HEK293 (cell line): ENCODE results near the gene ERBB4.

Source experiments
- CTCF ChIA-PET: fragments of 350-600 bp; formaldehyde crosslinking; extraction: SDS; loops from one replicate; lab custom pipeline; 2021; ENCODE audit warnings: antibody characterized with exemption; lab: Yijun Ruan, JAX
- POLR2A ChIA-PET: fragments of 300-600 bp; formaldehyde crosslinking; extraction: SDS; loops from one replicate; lab custom pipeline; 2020; ENCODE audit warnings: antibody characterized with exemption, inconsistent platforms; lab: Yijun Ruan, JAX
- H3K27ac ChIP-seq: fragments of 200-500 bp; sonication (Bioruptor generic); 2 replicates; pipeline ENCODE4 v1.5.1; 2014; ENCODE audit warnings: low read depth, low read length, control low read depth, inconsistent platforms; ENCODE audit errors: extremely low read depth
- H3K36me3 ChIP-seq, 2 experiments: fragments of 200-500 bp in 1 of 2; sonication (Bioruptor generic) in 1 of 2; 1 replicate in 1 of 2; 2 replicates in 1 of 2; pipeline ENCODE4 v1.5.1; 2014 to 2017; ENCODE audit warnings: inconsistent platforms in 2 of 2, low read length in 2 of 2; ENCODE audit not compliant: control insufficient read depth in 2 of 2, insufficient read depth in 1 of 2
- H3K4me1 ChIP-seq: fragments of 200-500 bp; sonication (Bioruptor generic); 2 replicates; pipeline ENCODE4 v1.5.1; 2014; ENCODE audit warnings: mild to moderate bottlenecking, low read length, inconsistent platforms; ENCODE audit not compliant: control insufficient read depth, insufficient read depth
- H3K4me3 ChIP-seq: 2 replicates; pipeline ENCODE4 v1.5.1; 2011; ENCODE audit warnings: low read depth, mild to moderate bottlenecking, control low read depth, low read length, moderate library complexity
- H3K9me3 ChIP-seq: fragments of 200-500 bp; sonication (Bioruptor generic); 2 replicates; pipeline ENCODE4 v1.5.1; 2014; ENCODE audit warnings: low read depth, low read length, inconsistent platforms; ENCODE audit not compliant: control insufficient read depth, insufficient read depth
- HOXA7 ChIP-seq: sonication (generic); formaldehyde crosslinking; IDR thresholded peaks from 2 replicates; pipeline ENCODE4 v1.8.1; 2022; ENCODE audit warnings: missing genetic modification reagents, borderline replicate concordance
- KLF16 ChIP-seq: fragments of 450-650 bp; formaldehyde crosslinking; IDR thresholded peaks from 2 replicates; pipeline ENCODE4 v1.5.1; 2017; ENCODE audit warnings: missing biosample characterization, missing genetic modification characterization
- KLF7 ChIP-seq: fragments of 450-650 bp; formaldehyde crosslinking; IDR thresholded peaks from 2 replicates; pipeline ENCODE4 v1.5.1; 2016; ENCODE audit warnings: missing biosample characterization, missing genetic modification characterization, borderline replicate concordance
- KLF8 ChIP-seq: fragments of 450-650 bp; formaldehyde crosslinking; IDR thresholded peaks from 2 replicates; pipeline ENCODE4 v1.5.1; 2016; ENCODE audit warnings: missing biosample characterization, missing genetic modification characterization
- OVOL3 ChIP-seq: fragments of 450-650 bp; formaldehyde crosslinking; IDR thresholded peaks from 2 replicates; pipeline ENCODE4 v1.5.1; 2016; ENCODE audit warnings: missing biosample characterization, missing genetic modification characterization
- SP7 ChIP-seq: fragments of 450-650 bp; formaldehyde crosslinking; IDR thresholded peaks from 2 replicates; pipeline ENCODE4 v1.5.1; 2016; ENCODE audit warnings: missing biosample characterization, missing genetic modification characterization
- ZNF10 ChIP-seq: fragments of 450-650 bp; formaldehyde crosslinking; IDR thresholded peaks from 2 replicates; pipeline ENCODE4 v1.5.1; 2017; ENCODE audit warnings: missing biosample characterization, missing genetic modification characterization
- ZNF155 ChIP-seq: fragments of 450-650 bp; formaldehyde crosslinking; IDR thresholded peaks from 2 replicates; pipeline ENCODE4 v1.5.1; 2016; ENCODE audit warnings: missing biosample characterization, missing genetic modification characterization
- ZNF157 ChIP-seq: fragments of 450-650 bp; formaldehyde crosslinking; IDR thresholded peaks from 2 replicates; pipeline ENCODE4 v1.5.1; 2016; ENCODE audit warnings: missing biosample characterization, missing genetic modification characterization
- ZNF2 ChIP-seq: fragments of 450-650 bp; formaldehyde crosslinking; IDR thresholded peaks from 2 replicates; pipeline ENCODE4 v1.5.1; 2016; ENCODE audit warnings: missing biosample characterization, missing genetic modification characterization
- ZNF473 ChIP-seq: fragments of 450-650 bp; formaldehyde crosslinking; IDR thresholded peaks from 2 replicates; pipeline ENCODE4 v1.5.1; 2017; ENCODE audit warnings: missing biosample characterization, missing genetic modification characterization
- ZNF48 ChIP-seq: fragments of 450-650 bp; formaldehyde crosslinking; IDR thresholded peaks from 2 replicates; pipeline ENCODE4 v1.5.1; 2016; ENCODE audit warnings: missing biosample characterization, missing genetic modification characterization
- ZNF521 ChIP-seq: fragments of 450-650 bp; formaldehyde crosslinking; IDR thresholded peaks from 2 replicates; pipeline ENCODE4 v1.5.1; 2017; ENCODE audit warnings: missing biosample characterization, mild to moderate bottlenecking, missing genetic modification characterization
- ZNF571 ChIP-seq: fragments of 450-650 bp; formaldehyde crosslinking; IDR thresholded peaks from 2 replicates; pipeline ENCODE4 v1.5.0; 2017; ENCODE audit warnings: missing biosample characterization, missing genetic modification characterization
- ZNF580 ChIP-seq: fragments of 450-650 bp; formaldehyde crosslinking; IDR thresholded peaks from 2 replicates; pipeline ENCODE4 v1.5.1; 2016; ENCODE audit warnings: missing biosample characterization, missing genetic modification characterization
- ZNF624 ChIP-seq: fragments of 450-650 bp; formaldehyde crosslinking; IDR thresholded peaks from 2 replicates; pipeline ENCODE4 v1.5.1; 2017; ENCODE audit warnings: missing biosample characterization, missing genetic modification characterization
- ZNF658 ChIP-seq: fragments of 450-650 bp; formaldehyde crosslinking; IDR thresholded peaks from 2 replicates; pipeline ENCODE4; 2016; ENCODE audit warnings: missing biosample characterization, missing genetic modification characterization
- ZXDB ChIP-seq: fragments of 450-650 bp; formaldehyde crosslinking; IDR thresholded peaks from 2 replicates; pipeline ENCODE4 v1.5.1; 2016; ENCODE audit warnings: missing biosample characterization, missing genetic modification characterization
- TF ChIP-seq, protein P1 (sequence below): fragments of 450-650 bp; formaldehyde crosslinking; IDR thresholded peaks from 2 replicates; pipeline ENCODE4 v1.5.1; 2017; ENCODE audit warnings: missing biosample characterization, missing genetic modification characterization
- TF ChIP-seq, protein P2 (sequence below): fragments of 450-650 bp; formaldehyde crosslinking; IDR thresholded peaks from 2 replicates; pipeline ENCODE4 v1.5.1; 2016; ENCODE audit warnings: missing biosample characterization, missing genetic modification characterization
- TF ChIP-seq, protein P3 (sequence below): fragments of 450-650 bp; formaldehyde crosslinking; optimal IDR thresholded peaks from 2 replicates; pipeline ENCODE3; 2016; ENCODE audit warnings: missing biosample characterization, mild to moderate bottlenecking, missing genetic modification characterization
- TF ChIP-seq, protein P4 (sequence below): fragments of 450-650 bp; formaldehyde crosslinking; IDR thresholded peaks from 2 replicates; pipeline ENCODE4 v1.5.1; 2016; ENCODE audit warnings: missing biosample characterization, missing genetic modification characterization, low read depth

ERBB4 gene

DNA sequence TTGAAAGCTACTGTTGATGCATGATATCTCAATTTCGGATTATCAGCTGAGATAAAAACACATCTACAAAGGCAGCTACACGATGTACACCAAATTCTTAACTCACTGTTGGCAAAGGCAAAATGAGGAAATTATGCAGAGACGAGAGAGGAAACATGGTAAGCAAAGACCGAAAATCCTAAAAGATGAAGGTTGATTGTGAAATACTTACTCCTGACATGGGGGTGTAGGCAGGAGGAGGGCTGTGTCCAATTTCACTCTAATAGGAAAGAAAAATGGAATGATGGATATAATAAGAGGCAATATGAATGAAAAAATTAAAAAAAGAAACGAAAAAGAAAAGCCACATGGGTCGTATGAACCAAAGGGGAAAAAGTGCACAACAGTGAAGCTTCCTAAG, 1150.9 kb downstream of the ERBB4 start:
- no peak for TF ChIP-seq ZNF521 (tag by site-specific recombination)
- no peak for TF ChIP-seq ZXDB (tag by site-specific recombination)
- no peak for TF ChIP-seq ZNF10 (tag by site-specific recombination)
- TF ChIP-seq ZNF571 (tag by site-specific recombination): no peak
- TF ChIP-seq ZNF2 (tag by site-specific recombination): no peak
- no peak for TF ChIP-seq KLF8 (tag by site-specific recombination)
- TF ChIP-seq KLF16 (tag by site-specific recombination): no peak
- no peak for TF ChIP-seq ZNF580 (tag by site-specific recombination)
- TF ChIP-seq ZNF157: no peak
- no peak for TF ChIP-seq KLF7 (tag by site-specific recombination)
- no peak for TF ChIP-seq SP7 (tag by site-specific recombination)
- TF ChIP-seq ZNF658 (tag by site-specific recombination): no peak
- no peak for TF ChIP-seq ZNF473 (tag by site-specific recombination)
- Histone ChIP-seq H3K4me3 (no peak overlapping the region), H3K27ac (no peak overlapping the region), H3K4me1 (no peaks in the 10 kb centered on the region), H3K9me3 (no peaks in the 10 kb centered on the region), H3K36me3 (no peaks in the 10 kb centered on the region)
- POLR2A ChIA-PET: no interaction called here
- CTCF ChIA-PET: no interaction called here

DNA sequence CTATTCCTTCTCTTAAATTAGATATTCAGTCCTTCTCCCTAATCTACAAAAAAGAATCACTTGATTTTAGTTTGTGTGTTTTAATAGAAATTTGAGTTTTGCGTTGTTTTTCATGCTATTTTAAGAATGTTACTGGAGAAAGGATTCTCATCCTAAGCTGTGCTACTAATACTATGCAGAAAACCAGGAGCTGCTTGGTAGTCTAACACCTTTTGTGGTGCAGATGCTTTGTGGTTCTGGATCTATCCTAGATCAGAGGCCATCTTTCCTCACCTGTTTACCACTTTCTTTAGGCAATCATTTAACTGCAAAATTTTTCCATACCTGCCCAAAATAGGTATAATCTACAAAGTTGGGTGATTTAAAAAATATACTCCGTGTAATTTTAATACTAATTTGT, 1158.6 kb downstream of the ERBB4 start:
- Histone ChIP-seq H3K9me3 (no peaks in the 10 kb centered on the region), H3K27ac (no peak overlapping the region), H3K4me1 (no peaks in the 10 kb centered on the region), H3K4me3 (no peak overlapping the region), H3K36me3 (no peaks in the 10 kb centered on the region)
- ChIA-PET POLR2A (no interaction called here), CTCF (interaction anchor here (0.6 kb wide), 1 partner anchor 286 kb away, joined by 3 read pairs; no protein-coding TSS in a partner anchor)
- TF ChIP-seq OVOL3 (tag by site-specific recombination) (no peak), ZNF155 (no peak), ZNF624 (tag by site-specific recombination) (no peak), HOXA7 (no peak), ZNF48 (no peak)
- TF ChIP-seq, protein P1, sequence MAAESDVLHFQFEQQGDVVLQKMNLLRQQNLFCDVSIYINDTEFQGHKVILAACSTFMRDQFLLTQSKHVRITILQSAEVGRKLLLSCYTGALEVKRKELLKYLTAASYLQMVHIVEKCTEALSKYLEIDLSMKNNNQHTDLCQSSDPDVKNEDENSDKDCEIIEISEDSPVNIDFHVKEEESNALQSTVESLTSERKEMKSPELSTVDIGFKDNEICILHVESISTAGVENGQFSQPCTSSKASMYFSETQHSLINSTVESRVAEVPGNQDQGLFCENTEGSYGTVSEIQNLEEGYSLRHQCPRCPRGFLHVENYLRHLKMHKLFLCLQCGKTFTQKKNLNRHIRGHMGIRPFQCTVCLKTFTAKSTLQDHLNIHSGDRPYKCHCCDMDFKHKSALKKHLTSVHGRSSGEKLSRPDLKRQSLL: no peak
- TF ChIP-seq, protein P2, sequence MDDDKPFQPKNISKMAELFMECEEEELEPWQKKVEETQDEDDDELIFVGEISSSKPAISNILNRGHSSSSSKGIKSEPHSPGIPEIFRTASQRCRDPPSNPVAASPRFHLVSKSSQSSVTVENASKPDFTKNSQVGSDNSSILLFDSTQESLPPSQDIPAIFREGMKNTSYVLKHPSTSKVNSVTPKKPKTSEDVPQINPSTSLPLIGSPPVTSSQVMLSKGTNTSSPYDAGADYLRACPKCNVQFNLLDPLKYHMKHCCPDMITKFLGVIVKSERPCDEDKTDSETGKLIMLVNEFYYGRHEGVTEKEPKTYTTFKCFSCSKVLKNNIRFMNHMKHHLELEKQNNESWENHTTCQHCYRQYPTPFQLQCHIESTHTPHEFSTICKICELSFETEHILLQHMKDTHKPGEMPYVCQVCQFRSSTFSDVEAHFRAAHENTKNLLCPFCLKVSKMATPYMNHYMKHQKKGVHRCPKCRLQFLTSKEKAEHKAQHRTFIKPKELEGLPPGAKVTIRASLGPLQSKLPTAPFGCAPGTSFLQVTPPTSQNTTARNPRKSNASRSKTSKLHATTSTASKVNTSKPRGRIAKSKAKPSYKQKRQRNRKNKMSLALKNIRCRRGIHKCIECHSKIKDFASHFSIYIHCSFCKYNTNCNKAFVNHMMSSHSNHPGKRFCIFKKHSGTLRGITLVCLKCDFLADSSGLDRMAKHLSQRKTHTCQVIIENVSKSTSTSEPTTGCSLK: no peak
- TF ChIP-seq, protein P3, sequence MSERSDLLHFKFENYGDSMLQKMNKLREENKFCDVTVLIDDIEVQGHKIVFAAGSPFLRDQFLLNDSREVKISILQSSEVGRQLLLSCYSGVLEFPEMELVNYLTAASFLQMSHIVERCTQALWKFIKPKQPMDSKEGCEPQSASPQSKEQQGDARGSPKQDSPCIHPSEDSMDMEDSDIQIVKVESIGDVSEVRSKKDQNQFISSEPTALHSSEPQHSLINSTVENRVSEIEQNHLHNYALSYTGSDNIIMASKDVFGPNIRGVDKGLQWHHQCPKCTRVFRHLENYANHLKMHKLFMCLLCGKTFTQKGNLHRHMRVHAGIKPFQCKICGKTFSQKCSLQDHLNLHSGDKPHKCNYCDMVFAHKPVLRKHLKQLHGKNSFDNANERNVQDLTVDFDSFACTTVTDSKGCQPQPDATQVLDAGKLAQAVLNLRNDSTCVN (tag by site-specific recombination): no peak
- TF ChIP-seq, protein P4, sequence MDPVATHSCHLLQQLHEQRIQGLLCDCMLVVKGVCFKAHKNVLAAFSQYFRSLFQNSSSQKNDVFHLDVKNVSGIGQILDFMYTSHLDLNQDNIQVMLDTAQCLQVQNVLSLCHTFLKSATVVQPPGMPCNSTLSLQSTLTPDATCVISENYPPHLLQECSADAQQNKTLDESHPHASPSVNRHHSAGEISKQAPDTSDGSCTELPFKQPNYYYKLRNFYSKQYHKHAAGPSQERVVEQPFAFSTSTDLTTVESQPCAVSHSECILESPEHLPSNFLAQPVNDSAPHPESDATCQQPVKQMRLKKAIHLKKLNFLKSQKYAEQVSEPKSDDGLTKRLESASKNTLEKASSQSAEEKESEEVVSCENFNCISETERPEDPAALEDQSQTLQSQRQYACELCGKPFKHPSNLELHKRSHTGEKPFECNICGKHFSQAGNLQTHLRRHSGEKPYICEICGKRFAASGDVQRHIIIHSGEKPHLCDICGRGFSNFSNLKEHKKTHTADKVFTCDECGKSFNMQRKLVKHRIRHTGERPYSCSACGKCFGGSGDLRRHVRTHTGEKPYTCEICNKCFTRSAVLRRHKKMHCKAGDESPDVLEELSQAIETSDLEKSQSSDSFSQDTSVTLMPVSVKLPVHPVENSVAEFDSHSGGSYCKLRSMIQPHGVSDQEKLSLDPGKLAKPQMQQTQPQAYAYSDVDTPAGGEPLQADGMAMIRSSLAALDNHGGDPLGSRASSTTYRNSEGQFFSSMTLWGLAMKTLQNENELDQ: no peak
